Measurements from ENCODE around the gene BRCA1.
"Not testable (repeated sequence)": the region's sequence is repeated elsewhere in the genome, so short reads cannot be mapped to it uniquely, and the experiment has no call there.

BRCA1 gene

DNA sequence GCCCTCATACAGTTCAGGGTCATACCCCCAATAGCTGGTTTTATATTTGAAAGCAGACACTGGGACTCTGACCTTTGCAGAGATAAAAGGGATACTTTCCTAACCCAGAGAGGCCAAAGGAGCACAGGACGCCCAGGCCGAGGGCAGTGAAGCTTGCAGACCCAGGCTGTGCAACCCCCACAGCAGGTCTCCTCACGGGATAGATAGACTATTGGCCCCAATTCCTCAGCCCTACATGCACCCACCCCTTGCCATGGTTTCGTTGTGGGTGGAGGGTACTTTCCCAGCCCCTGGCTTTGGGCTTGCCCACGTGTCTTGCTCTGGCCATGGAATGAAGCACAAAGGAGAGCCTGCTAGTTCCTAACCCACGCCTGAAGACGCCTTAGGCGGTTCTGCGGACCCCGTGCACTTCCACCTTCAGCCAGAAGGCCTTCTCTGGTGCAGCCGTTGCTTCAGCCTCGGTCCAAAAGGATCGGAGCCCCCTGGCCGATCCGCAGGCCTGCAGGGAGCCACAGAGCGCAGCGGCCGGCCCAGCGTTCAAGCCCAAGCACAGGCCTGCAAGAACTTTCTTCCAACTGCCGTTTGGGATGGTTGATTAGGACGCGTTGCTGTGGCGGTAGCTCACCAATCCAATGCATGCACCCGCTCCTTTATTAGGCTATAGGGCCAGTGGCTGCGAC, 9.8 kb upstream of the BRCA1 start:
- DNase-seq (ENCODE audit: low read depth): no peak

DNA sequence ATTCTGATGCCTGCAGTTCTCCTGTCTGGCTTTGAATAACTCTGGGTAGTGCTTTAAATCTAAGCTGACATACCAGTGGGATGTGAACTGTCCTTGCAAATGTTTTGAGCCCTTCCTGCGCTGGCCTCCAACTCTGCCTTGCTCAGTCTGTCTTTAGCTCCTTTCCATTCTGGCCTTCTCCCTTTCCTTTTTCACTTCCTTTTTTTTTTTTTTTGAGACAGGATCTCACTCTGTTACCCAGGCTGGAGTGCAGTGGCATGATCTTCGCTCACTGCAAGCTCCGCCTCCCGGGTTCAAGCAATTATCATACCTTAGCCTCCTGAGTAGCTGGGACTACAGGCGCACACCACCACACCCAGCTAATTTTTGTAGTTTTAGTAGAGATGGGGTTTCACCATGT, 8.3 kb upstream of the BRCA1 start:
- DNase-seq (ENCODE audit: low read depth): not testable (repeated sequence)

DNA sequence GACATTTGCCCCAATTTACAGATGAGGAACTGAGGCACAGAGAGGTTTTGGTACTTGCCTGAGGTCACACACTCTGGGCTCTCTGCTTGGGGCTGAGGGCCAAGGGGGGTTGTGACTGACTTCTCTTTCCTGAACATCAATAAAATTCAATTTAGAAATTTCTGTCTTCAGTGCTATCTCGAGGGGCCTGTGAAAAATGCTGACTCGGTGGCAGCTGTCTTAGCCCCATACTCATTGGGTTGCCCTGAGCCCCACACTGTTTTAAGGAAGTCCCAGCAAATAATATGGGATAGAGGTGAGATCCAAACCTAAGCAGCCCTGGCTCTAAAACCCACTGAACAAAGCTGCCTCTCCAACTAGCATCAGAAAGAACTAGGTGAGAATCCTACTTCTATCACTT, 7.0 kb upstream of the BRCA1 start:
- DNase-seq (ENCODE audit: low read depth): no peak

DNA sequence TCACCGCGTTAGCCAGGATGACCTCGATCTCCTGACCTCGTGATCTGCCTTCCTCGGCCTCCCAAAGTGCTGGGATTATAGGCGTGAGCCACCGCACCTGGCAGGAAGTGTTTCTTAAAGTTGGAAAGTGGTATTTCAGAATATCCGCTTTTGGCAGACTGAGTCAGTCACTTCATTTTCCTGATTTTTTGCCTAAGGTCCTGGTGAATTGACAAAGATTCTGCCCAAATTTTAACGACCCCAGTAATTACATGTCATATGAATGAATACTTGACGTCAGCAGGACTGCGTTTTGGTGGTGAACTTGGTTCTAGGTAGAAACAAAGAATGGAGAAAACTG, 4.5 kb upstream of the BRCA1 start:
- DNase-seq (ENCODE audit: low read depth): no peak

DNA sequence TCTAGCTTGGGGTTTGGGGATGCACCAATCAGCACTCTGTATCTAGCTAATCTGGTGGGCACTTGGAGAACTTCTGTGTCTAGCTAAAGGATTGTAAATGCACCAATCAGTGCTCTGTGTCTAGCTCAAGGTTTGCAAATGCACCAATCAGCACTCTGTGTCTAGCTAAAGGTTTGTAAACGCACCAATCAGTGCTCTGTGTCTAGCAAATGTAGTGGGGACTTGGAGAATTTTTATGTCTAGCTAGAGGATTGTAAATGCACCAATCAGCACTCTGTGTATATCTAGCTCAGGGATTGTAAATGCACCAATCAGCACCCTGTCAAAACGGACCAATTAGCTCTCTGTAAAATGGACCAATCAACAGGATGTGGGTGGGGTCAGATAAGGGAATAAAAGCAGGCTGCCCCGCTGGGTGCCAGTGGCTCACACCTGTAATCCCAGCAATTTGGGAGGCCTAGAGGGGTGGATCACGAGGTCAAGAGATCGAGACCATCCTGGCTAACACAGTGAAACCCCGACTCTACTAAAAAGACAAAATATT, 2.2 kb upstream of the BRCA1 start:
- not testable (repeated sequence) for DNase-seq (ENCODE audit: low read depth)

DNA sequence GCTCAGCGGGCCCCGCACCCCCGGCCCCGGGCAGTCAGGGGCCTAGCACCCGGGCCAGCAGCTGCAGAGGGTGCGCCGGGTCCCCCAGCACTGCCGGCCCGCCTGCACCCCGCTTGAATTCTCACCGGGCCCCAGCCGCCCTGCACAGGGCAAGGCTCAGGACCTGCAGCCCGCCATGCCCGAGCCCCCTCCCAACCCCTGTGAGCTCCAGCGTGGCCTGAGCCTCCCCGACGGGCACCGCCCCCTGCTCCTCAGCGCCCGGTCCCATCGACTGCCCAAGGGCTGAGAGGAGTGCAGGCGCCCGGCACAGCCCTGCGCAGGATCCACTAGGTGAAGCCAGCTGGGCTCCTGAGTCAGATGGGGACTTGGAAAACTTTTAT, 1.7 kb upstream of the BRCA1 start:
- no peak for DNase-seq (ENCODE audit: low read depth)

DNA sequence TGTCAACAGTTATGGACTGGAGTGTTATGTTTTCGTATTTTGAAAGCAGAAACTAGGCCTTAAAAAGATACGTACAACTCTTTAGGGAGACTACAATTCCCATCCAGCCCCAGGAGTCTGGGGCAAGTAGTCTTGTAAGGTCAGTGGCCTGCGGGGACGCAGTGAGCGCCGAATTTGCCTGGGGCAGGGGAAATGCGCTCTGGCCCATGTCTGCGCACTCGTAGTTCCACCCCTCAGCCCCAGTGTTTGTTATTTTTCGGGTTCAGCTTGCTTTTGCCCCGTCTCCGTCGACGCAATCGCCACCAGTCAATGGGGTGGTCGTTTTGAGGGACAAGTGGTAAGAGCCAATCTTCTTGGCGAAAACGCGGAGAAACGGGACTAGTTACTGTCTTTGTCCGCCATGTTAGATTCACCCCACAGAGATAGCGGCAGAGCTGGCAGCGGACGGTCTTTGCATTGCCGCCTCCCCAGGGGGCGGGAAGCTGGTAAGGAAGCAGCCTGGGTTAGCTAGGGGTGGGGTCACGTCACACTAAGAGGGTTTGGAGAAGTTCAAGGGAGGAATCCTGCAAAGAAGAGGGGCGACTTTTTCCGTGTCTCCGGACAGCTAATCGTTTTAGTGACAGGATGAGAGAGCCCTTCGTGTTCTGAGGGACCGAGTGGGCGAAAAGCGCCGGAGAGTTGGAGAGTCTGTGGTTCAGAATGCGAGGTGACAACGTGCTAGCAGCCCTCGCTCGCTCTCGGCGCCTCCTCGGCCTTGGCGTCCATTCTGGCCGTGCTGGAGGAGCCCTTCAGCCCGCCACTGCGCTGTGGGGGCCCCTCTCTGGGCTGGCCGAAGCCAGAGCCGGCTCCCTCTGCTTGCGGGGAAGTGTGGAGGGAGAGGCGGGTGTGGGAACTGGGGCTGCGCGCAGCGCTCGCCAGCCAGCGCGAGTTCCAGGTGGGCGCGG, 1.1 kb upstream of the BRCA1 start:
- DNase-seq (ENCODE audit: low read depth): no peak

DNA sequence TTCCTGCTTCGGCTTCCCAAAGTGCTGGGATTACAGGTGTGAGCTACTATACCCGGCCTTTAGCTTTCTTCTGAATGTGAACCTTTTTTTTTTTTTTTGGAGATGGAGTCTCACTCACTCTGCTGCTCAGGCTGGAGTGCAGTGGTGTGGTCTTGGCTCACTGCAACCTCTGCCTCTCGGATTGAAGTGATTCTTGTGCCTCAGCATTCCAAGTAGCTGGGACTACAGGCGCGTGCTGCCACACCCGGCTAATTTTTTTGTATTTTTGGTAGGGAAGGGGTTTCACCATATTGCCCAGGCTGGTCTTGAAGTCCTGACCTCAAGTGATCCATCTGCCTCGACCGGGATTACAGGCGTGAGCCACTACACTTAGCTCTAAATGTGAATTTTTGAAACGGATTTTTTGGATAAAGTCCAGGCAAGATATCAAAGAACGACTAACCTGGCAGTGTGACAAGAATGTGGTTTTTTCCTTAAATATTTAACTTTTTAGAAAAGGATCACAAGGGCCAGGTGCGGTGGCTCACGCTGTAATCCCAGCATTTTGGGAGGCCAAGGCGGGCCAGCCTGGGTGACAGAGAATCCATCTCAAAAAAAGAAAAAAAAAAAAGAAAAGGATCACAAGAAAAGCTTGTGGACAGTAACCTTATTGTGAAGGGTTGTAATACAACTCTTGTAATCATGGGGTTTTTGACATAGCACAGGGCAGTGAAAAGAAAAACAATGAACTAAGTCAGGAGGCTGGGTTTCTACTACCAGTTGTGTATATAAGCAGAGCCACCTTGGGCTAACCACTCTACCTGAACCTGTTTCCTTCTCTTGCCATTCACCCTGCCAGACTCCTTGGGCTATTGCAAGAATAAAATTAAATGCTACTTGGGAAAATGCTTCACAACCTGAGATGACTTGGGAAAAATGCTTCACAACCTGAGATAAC, 6.2 kb downstream of the BRCA1 start:
- DNase-seq (ENCODE audit: low read depth): no peak

DNA sequence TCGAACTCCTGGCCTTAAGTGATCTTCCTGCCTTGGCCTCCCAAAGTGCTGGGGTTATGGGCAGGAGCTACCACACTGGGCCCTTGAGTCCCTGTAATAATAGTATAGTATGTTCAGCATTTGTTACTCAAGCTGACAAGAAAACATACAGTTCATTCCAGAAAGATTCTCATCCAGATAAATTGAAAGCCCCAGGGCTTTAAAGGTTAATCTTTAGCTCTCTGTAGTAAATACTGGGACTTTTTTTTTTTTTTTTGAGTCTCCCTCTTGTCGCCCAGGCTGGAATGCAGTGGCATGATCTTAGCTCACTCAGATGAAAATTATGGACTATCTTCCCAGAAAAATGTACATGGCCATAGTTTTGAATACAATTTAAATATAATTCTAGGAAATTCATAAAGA, 11.0 kb downstream of the BRCA1 start:
- DNase-seq (ENCODE audit: low read depth): no peak

DNA sequence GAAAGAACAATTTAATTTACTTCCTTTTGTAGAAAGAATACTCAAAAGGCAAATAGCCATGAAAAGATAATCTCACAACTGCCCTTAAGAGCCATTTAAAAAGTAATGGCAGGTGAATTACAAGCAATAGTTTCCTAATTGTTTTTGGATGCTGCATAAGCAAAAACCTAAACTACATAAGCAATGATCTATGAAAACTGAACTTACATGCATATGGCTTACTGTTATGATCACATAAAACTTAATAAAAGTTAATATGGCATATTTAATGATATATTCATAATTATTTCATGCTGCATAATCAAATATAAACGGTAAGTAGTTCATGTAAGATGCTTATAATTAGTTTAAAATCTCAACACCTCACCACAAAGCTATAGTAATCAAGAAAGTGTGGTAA, 18.6 kb downstream of the BRCA1 start:
- DNase-seq (ENCODE audit: low read depth): no peak

DNA sequence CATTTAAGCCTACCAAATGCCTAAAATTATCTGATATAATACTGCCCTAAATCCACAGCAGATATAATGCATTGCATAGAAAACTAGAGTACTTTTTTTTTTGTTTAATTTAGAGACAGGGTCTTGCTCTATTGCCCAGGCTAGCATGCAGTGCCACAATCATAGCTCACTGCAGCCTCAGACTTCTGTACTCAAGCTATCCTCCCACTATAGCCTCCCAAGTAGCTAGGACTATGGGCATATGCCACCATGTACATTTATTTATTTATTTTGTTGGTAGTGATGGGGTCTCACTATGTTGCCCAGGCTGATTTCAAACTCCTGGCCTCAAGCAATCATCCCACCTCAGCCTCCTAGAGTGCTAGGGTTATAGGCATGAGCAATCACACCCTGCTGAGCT, 20.0 kb downstream of the BRCA1 start:
- DNase-seq (ENCODE audit: low read depth): no peak

DNA sequence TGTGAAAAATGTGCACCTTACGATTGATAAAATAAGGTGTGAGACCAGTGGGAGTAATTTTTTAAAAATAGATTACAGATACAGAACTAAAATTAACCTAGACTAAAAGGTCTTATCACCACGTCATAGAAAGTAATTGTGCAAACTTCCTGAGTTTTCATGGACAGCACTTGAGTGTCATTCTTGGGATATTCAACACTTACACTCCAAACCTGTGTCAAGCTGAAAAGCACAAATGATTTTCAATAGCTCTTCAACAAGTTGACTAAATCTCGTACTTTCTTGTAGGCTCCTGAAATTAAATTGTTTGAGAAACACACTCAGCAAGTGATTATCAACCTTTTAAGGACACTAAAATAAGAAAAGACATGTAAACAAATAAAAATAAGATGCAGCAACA, 20.5 kb downstream of the BRCA1 start:
- no peak for DNase-seq (ENCODE audit: low read depth)

DNA sequence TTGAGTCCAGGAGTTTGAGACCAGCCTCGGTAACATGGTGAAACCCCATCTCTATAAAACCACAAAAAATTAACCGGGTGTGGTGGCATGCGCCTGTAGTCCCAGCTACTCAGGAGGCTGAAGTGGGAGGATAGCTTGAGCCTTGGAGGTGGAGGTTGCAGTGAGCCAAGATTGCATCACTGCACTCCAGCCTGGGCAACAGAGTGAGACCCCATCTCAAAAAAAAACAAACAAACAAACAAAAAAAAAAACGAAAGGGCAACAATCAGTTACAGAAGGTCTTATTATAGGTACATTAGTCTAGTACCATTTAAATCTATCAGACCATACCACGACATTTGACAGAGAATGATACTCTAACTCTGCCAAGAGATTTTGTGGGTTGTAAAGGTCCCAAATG, 29.8 kb downstream of the BRCA1 start:
- not testable (repeated sequence) for DNase-seq (ENCODE audit: low read depth)

DNA sequence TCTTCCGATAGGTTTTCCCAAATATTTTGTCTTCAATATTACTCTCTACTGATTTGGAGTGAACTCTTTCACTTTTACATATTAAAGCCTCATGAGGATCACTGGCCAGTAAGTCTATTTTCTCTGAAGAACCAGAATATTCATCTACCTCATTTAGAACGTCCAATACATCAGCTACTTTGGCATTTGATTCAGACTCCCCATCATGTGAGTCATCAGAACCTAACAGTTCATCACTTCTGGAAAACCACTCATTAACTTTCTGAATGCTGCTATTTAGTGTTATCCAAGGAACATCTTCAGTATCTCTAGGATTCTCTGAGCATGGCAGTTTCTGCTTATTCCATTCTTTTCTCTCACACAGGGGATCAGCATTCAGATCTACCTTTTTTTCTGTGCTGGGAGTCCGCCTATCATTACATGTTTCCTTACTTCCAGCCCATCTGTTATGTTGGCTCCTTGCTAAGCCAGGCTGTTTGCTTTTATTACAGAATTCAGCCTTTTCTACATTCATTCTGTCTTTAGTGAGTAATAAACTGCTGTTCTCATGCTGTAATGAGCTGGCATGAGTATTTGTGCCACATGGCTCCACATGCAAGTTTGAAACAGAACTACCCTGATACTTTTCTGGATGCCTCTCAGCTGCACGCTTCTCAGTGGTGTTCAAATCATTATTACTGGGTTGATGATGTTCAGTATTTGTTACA, 30.9 kb downstream of the BRCA1 start:
- DNase-seq (ENCODE audit: low read depth): no peak

DNA sequence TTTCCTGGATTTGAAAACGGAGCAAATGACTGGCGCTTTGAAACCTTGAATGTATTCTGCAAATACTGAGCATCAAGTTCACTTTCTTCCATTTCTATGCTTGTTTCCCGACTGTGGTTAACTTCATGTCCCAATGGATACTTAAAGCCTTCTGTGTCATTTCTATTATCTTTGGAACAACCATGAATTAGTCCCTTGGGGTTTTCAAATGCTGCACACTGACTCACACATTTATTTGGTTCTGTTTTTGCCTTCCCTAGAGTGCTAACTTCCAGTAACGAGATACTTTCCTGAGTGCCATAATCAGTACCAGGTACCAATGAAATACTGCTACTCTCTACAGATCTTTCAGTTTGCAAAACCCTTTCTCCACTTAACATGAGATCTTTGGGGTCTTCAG, 32.3 kb downstream of the BRCA1 start:
- no peak for DNase-seq (ENCODE audit: low read depth)

DNA sequence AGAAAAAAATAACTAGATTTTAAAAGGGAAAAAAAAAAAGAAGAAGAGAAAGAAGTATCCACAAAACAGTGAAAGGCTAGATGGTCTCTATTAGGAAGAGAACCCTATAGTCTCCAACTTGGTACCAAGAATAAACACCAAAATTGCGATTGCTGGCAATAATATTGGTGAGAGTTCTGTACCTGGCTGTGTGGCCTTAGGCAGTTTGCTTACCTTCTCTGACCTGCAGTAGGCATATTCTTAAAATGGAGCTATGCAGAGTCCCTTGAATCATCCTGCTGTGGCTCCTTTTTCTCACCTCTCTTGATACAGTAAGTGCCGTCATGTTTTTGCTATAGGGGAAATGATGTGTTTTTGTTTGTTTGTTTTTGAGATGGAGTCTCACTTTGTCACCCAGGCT, 35.1 kb downstream of the BRCA1 start:
- DNase-seq (ENCODE audit: low read depth): no peak

DNA sequence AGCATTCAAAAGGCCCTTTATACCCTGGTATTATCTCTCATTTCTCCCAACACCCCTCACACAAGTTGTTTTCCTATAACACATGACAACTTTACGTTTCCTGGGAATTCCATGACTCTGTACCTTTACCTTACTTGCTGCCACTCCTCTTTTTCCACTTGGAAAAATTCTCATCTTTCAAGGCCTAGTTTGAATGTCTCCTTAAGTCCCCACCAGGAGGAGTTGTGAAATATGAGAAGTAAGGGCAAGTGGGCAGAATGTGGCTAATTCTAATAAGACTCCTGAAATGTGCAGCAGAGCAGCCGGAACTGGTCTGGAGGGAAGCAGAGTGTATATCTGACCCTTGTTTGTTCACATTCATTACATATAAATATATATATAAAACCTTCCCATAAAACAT, 39.7 kb downstream of the BRCA1 start:
- DNase-seq (ENCODE audit: low read depth): peak; percentile 10

DNA sequence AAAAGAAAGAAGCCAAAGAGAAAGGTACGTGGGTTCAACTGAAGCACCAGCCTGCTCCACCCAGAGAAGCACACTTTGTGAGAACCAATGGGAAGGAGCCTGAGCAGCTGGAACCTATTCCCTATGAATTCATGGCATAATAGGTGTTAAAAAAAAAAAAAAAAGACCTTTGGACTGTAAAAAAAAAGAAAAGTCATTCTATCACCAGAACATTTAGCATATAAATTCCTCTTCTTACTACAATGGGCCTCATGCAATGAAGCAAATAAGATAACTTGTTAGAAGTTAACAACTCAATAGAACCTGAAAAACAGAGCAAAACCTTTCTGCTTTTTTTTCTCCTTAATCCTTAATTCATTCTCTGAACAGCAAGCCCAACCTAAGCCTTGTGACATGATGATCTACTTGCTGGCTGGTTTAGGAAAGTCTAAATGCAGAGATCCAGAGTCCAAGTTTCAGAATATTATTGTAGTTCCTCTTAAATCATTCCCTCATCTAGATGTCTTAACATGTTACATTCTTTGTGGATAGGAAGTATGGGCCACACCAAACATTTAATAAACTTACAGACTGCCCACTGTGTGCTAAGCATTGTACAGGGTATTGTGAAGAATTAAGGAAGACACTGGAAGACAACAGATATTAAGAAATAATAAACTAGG, 45.4 kb downstream of the BRCA1 start:
- no peak for DNase-seq (ENCODE audit: low read depth)

DNA sequence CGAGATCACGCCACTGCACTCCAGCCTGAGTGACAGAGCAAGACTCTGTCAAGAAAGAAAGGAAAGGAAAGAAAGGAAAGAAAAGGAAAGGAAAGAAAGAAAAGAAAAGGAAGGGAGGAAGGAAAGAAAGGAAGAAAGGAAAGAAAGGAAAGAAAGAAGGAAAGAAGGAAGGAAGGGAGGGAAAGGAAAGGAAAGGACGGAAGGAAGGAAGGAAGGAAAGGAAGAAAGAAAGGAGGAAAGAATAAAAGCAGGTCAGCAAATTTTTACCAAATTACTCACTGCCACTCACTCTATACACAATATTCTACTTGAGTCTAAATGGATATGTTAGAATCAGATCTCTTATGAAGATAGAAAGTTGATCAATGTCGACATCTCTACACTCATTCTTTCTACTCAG, 50.3 kb downstream of the BRCA1 start:
- no peak for DNase-seq (ENCODE audit: low read depth)

DNA sequence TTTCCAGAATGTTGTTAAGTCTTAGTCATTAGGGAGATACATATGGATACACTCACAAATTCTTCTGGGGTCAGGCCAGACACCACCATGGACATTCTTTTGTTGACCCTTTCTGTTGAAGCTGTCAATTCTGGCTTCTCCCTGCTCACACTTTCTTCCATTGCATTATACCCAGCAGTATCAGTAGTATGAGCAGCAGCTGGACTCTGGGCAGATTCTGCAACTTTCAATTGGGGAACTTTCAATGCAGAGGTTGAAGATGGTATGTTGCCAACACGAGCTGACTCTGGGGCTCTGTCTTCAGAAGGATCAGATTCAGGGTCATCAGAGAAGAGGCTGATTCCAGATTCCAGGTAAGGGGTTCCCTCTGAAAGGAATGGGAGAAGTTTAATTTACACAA, 54.3 kb downstream of the BRCA1 start:
- no peak for DNase-seq (ENCODE audit: low read depth)

DNA sequence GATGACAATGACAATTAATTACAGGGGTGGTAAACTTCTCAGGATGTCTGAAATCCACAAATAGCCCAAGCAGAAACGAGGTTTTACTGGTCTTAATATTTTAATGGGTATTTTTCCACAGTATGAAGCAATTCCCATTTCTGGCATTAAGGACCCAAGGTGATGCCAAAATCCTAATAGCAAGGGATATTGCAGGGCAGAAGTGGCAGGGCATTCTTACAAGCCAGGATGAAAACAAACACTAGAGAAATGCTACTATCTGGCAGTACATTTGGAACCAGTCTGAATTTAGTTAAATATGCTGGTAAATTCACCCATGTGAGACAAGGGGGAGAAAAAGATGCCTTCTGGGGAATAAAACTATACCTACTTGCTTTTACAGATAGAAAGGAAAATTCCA, 54.9 kb downstream of the BRCA1 start:
- DNase-seq (ENCODE audit: low read depth): no peak

Measured in non-pigmented ciliary epithelial cell (primary cell).